Stimulated activated CD8-positive, alpha-beta memory T cell treated with anti-CD3 and anti-CD28 coated beads, Interleukin-15, amount 100 ng/mL, for 1 hour (primary cell): ENCODE results near the gene KIAA0513.

Experiments used
- DNase-seq: peaks from one replicate; pipeline ENCODE4 v3.0.0-alpha.2; 2020; ENCODE audit warnings: low read depth

KIAA0513 gene

GRCh38 chr16:85027349-85027957 is at the start of gene KIAA0513:
TSS of gene KIAA0513 (plus strand) at chr16:85027795. CDS start at chr16:85067072, 39,277 bp downstream.
- DNase-seq: peak; percentile 88

GRCh38 chr16:84979516-84979915 is 48.1 kb upstream of the KIAA0513 start:
- DNase-seq: no peak

GRCh38 chr16:84982434-84982833 is 45.2 kb upstream of the KIAA0513 start:
- DNase-seq: no peak

GRCh38 chr16:84985079-84986065 is 42.2 kb upstream of the KIAA0513 start:
- no peak for DNase-seq

- DNase-seq: no peak
These were observed 41.5 kb upstream of the KIAA0513 start for GRCh38 chr16:84986102-84986501.

GRCh38 chr16:84986879-84987278 is 40.7 kb upstream of the KIAA0513 start:
- no peak for DNase-seq

- no peak for DNase-seq
These were observed 39.1 kb upstream of the KIAA0513 start for GRCh38 chr16:84988328-84989080.

- no peak for DNase-seq
These were observed 37.6 kb upstream of the KIAA0513 start for GRCh38 chr16:84989749-84990620.

GRCh38 chr16:84990782-84991181 is 36.8 kb upstream of the KIAA0513 start:
- DNase-seq: no peak

GRCh38 chr16:84992717-84993075 is 34.9 kb upstream of the KIAA0513 start:
- DNase-seq: no peak

GRCh38 chr16:84993926-84994325 is 33.7 kb upstream of the KIAA0513 start:
- DNase-seq: no peak

- DNase-seq: no peak
These were observed 31.9 kb upstream of the KIAA0513 start for GRCh38 chr16:84995663-84996062.

- DNase-seq: no peak
These were observed 31.2 kb upstream of the KIAA0513 start for GRCh38 chr16:84996365-84996764.

GRCh38 chr16:84999200-84999599 is 28.4 kb upstream of the KIAA0513 start:
- no peak for DNase-seq

GRCh38 chr16:84999857-85000480 is 27.6 kb upstream of the KIAA0513 start:
- DNase-seq: no peak

- no peak for DNase-seq
These were observed 25.5 kb upstream of the KIAA0513 start for GRCh38 chr16:85002099-85002541.

- DNase-seq: no peak
These were observed 25.0 kb upstream of the KIAA0513 start for GRCh38 chr16:85002608-85003007.

- DNase-seq: no peak
These were observed 24.5 kb upstream of the KIAA0513 start for GRCh38 chr16:85003076-85003475.

GRCh38 chr16:85003725-85004586 is 23.6 kb upstream of the KIAA0513 start:
- DNase-seq: no peak

GRCh38 chr16:85004587-85005205 is 22.9 kb upstream of the KIAA0513 start:
- no peak for DNase-seq
